NT2/D1 (cell line): Measurements from ENCODE around the gene SPATA2L.

Experiments used
- DNase-seq: peaks from one replicate; pipeline ENCODE4 v3.0.0-alpha.2; 2011; ENCODE audit warnings: low read depth, low spot score
- H3K27me3 ChIP-seq: 2 replicates; pipeline ENCODE4 v1.6.0; 2011; ENCODE audit warnings: mild to moderate bottlenecking; ENCODE audit not compliant: insufficient read length, insufficient read depth
- H3K36me3 ChIP-seq: 2 replicates; pipeline ENCODE4 v1.6.1; 2011; ENCODE audit warnings: mild to moderate bottlenecking, low read length, mixed read lengths; ENCODE audit not compliant: insufficient read depth, insufficient read length
- H3K4me1 ChIP-seq: 2 replicates; pipeline ENCODE4 v1.5.1; 2011; ENCODE audit not compliant: insufficient read depth, insufficient read length
- H3K4me3 ChIP-seq: 2 replicates; pipeline ENCODE4 v1.5.1; 2011; ENCODE audit warnings: low read depth; ENCODE audit not compliant: insufficient read length
- H3K9ac ChIP-seq: 2 replicates; pipeline ENCODE4 v1.6.0; 2011; ENCODE audit warnings: low read depth; ENCODE audit not compliant: insufficient read length
- H3K9me3 ChIP-seq: 2 replicates; pipeline ENCODE4 v1.5.1; 2011; ENCODE audit warnings: mild to moderate bottlenecking, low read length; ENCODE audit not compliant: insufficient read depth
- SUZ12 ChIP-seq: IDR thresholded peaks from 2 replicates; pipeline ENCODE4 v1.6.1; 2011; ENCODE audit not compliant: insufficient read length, insufficient read depth; ENCODE audit errors: extremely low read depth
- YY1 ChIP-seq: IDR thresholded peaks from 2 replicates; pipeline ENCODE4 v1.6.1; 2011; ENCODE audit not compliant: insufficient read length, insufficient read depth
- ZNF274 ChIP-seq: IDR thresholded peaks from 2 replicates; pipeline ENCODE4 v1.6.1; 2011; ENCODE audit warnings: mild to moderate bottlenecking, low read depth, low read length

Gene SPATA2L

DNA sequence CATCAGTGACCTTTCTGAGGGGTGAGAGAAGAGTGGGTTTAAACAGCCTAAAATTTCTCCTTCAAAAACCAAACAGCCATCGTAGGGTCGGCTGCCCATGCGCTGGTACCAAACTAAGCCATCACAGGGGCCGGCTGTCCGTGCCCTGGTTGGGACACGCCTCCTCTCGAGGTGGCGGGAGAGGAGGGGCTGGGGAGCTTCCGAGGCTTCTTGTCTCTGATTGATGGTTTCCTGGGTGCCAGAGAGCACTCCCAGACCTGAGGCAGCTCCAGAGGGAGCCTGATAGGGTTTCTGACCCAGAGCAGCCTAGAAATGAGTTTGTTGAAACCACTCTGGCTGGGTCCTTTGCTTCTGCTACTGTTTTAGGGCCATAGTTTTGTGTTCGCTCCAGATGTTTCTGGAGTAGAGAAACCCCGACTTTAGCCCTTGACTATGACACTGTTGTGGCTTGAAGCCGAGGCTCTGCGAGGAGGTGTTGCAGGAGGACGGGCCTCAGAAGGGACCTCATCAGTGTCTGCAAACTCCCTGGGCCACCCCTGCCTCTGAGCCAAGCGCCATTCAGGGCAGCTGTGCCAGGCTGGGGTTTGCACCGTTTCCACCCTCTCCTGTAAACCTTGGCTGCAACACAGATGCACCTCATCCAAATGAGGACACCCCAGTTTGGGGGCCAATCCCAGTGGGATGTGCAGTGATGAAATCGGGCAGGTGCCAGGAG lies 26.1 kb upstream of the SPATA2L start:
- no peak for DNase-seq
- Histone ChIP-seq H3K9ac (no peak overlapping the region), H3K27me3 (peaks cover 20% of the 10 kb centered on the region), H3K36me3 (peaks cover 80% of the 10 kb centered on the region), H3K4me3 (no peak overlapping the region), H3K4me1 (peaks cover 34% of the 10 kb centered on the region), H3K9me3 (no peaks in the 10 kb centered on the region)
- TF ChIP-seq ZNF274 (no peak), YY1 (no peak), SUZ12 (no peak)

DNA sequence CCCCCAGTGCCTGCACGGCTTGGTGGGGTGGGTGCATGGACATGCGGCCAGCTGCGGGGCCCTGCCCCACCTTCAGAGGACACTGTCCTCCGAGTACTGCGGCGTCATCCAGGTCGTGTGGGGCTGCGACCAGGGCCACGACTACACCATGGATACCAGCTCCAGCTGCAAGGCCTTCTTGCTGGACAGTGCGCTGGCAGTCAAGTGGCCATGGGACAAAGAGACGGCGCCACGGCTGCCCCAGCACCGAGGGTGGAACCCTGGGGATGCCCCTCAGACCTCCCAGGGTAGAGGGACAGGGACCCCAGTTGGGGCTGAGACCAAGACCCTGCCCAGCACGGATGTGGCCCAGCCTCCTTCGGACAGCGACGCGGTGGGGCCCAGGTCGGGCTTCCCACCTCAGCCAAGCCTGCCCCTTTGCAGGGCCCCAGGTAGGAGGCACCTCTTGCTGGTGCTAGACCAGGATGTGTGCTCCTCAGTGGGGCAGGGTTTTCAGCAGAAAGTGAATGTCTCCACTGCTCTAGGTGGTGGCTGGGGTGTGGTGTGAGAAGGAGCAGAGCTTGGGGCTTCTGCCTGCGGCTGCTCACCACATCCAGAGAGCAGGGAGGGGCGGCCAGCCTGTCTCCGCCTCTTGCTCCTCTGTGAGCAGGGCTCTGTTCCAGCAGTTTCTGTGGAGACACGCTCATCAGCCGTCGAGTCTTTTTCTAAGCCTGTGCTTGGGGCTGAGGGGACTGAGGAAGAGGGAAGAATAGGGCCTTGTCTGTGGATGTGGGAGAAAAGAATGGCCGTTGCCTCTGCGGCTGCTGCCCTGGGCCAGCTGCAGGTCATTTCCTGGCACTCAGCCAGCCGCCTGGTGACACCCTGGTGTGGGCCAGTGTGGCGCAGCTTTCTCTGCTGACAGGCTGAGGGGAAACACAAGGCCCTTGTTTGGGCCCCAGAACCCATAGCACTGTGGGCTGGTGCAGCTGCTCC lies 22.1 kb upstream of the SPATA2L start:
- Histone ChIP-seq H3K4me3 (no peak overlapping the region), H3K9ac (peak overlapping the region; percentile 90)
- DNase-seq, result no peak

DNA sequence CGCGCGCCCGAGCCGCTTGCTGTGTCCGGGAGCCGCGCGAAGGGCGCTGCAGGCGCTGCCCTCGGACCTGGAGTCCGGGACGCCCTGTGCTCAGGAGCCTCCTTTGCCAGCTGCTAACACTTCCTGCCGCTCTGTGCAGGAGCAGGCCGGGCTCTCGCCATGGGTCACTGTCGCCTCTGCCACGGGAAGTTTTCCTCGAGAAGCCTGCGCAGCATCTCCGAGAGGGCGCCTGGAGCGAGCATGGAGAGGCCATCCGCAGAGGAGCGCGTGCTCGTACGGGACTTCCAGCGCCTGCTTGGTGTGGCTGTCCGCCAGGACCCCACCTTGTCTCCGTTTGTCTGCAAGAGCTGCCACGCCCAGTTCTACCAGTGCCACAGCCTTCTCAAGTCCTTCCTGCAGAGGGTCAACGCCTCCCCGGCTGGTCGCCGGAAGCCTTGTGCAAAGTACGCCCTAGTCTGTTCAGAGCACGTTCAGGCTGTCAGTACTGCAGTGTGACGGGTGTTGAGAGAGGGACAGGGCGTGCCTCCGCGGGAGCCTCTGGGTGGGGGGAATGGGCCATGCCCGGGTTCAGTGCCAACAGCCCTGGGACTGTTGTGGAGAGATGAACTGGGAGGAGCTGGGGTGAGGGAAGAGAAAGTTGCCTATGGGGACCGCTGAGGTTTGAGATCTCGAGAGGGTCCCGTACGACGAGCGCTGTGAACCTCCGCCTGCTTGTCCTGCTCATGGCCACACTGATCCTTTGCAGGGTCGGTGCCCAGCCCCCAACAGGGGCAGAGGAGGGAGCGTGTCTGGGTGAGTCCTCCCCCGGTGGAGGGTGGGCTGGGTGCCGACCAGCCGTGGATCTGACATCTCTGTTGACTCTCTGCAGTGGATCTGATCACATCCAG lies 21.1 kb upstream of the SPATA2L start:
- TF ChIP-seq SUZ12, result no peak
- no peak for TF ChIP-seq ZNF274
- no peak for TF ChIP-seq YY1
- Histone ChIP-seq H3K36me3 (peaks cover 44% of the 10 kb centered on the region), H3K27me3 (peaks cover 46% of the 10 kb centered on the region), H3K9ac (peak overlapping the region; percentile 90), H3K9me3 (no peaks in the 10 kb centered on the region), H3K4me3 (peak overlapping the region; percentile 76), H3K4me1 (peaks cover 25% of the 10 kb centered on the region)
- DNase-seq, result no peak

More for the DNA sequence above, 22.1 kb upstream of the SPATA2L start:
- H3K4me1 ChIP-seq, result peaks cover 22% of the 10 kb centered on the region
- TF ChIP-seq YY1 (no peak), ZNF274 (no peak), SUZ12 (no peak)
- peaks cover 42% of the 10 kb centered on the region for H3K36me3 ChIP-seq
- peaks cover 40% of the 10 kb centered on the region for H3K27me3 ChIP-seq
- no peaks in the 10 kb centered on the region for H3K9me3 ChIP-seq

GRCh38 chr16:89721546-89722391 lies 20.3 kb upstream of the SPATA2L start:
- peak overlapping the region; percentile 90 for H3K9ac ChIP-seq
- TF ChIP-seq SUZ12, result no peak
- no peaks in the 10 kb centered on the region for H3K9me3 ChIP-seq
- DNase-seq, result no peak
- peaks cover 30% of the 10 kb centered on the region for H3K4me1 ChIP-seq
- H3K4me3 ChIP-seq, result peak overlapping the region; percentile 76
- peaks cover 47% of the 10 kb centered on the region for H3K27me3 ChIP-seq
- peaks cover 43% of the 10 kb centered on the region for H3K36me3 ChIP-seq

GRCh38 chr16:89720813-89721545 lies 19.5 kb upstream of the SPATA2L start, which contains the start of the genes VPS9D1 and ZNF276:
VPS9D1 (minus strand) TSS chr16:89720898; CDS start chr16:89720861, 37 bp downstream.
ZNF276 (plus strand) TSS chr16:89721537; CDS start chr16:89721641, 104 bp downstream.
- H3K27me3 ChIP-seq, result peaks cover 47% of the 10 kb centered on the region
- peak within 1 kb of the TSS; percentile 90 for H3K9ac ChIP-seq
- no peaks in the 10 kb centered on the region for H3K9me3 ChIP-seq
- H3K36me3 ChIP-seq, result peaks cover 49% of the 10 kb centered on the region
- peaks cover 30% of the 10 kb centered on the region for H3K4me1 ChIP-seq
- no peak for TF ChIP-seq ZNF274
- no peak for TF ChIP-seq YY1
- no peak for TF ChIP-seq SUZ12
- DNase-seq, result peak; percentile 56
- H3K4me3 ChIP-seq, result peak within 1 kb of the TSS; percentile 76

DNA sequence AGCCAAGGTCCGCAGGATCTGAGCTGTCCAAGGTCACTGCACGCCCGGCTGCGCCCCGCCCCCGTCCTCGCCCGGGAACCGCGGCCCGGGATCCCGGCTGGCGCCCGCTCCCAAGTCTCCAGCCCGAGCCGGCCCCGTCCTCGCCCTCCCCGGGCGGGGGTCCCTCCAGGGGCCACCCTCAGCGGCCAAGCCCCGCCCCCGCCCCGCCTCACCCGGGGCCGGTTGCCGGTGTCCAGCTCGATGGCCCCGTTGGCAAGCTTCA lies 19.0 kb upstream of the SPATA2L start:
- peaks cover 47% of the 10 kb centered on the region for H3K27me3 ChIP-seq
- DNase-seq, result no peak
- H3K4me3 ChIP-seq, result peak overlapping the region; percentile 76
- no peaks in the 10 kb centered on the region for H3K9me3 ChIP-seq
- peaks cover 53% of the 10 kb centered on the region for H3K36me3 ChIP-seq
- TF ChIP-seq SUZ12, result no peak
- no peak for TF ChIP-seq YY1
- TF ChIP-seq ZNF274, result no peak
- H3K4me1 ChIP-seq, result peaks cover 30% of the 10 kb centered on the region
- H3K9ac ChIP-seq, result peak overlapping the region; percentile 88
